Measurements from ENCODE around the gene C10orf90. TPM values are rescaled to one million over a fixed set of nuclear protein-coding genes. Genes with fewer than 3 reads are reported as not detected.

C10orf90 gene
- total RNA-seq, 3 donors from 2014 or later (not counting 1 experiment from before 2014, with no cell fraction given) = not detected

DNA sequence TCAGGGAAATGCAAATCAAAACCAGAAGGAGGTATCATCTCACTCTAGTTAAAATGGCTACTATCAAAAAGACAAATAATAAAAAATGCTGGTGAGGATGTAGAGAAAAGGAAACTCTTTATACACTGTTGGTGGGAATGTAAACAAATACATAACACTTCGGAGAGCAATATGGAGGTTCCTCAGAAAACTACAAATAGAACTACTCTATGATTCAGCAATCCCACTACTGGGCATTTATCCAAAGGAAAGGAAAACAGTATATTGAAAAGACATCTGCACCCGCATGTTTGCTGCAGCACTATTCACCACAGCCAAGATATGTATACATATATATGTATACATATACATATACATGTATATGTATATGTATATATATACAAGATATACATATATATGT is 94.2 kb downstream of the C10orf90 start:
- intact Hi-C loops (cut with micrococcal nuclease) = no loop called here
- Mint-ChIP-seq H3K36me3 (peaks cover 8% of the 10 kb centered on the region), H3K27me3 (ENCODE audit: low read depth in 2 of 2) (peaks cover 8 to 24% of the 10 kb centered on the region in 2 donors), H3K9me3 (no peaks in the 10 kb centered on the region), H3K4me1 (no peaks in the 10 kb centered on the region), H3K27ac (no peak overlapping the region), H3K4me3 (no peak overlapping the region)
- H3K36me3 ChIP-seq (ENCODE audit: control insufficient read depth, insufficient read depth, low read length) = no peaks in the 10 kb centered on the region
- H3K27me3 ChIP-seq (ENCODE audit: control insufficient read depth, insufficient read depth, low read length) = no peaks in the 10 kb centered on the region
- H3K4me1 ChIP-seq (ENCODE audit: control insufficient read depth, insufficient read depth, low read length) = no peaks in the 10 kb centered on the region
- ATAC-seq = no peak
- no CpG with 5 or more reads among the region's 2 CpGs for WGBS (ENCODE audit: insufficient coverage)
- TF ChIP-seq, protein P1, sequence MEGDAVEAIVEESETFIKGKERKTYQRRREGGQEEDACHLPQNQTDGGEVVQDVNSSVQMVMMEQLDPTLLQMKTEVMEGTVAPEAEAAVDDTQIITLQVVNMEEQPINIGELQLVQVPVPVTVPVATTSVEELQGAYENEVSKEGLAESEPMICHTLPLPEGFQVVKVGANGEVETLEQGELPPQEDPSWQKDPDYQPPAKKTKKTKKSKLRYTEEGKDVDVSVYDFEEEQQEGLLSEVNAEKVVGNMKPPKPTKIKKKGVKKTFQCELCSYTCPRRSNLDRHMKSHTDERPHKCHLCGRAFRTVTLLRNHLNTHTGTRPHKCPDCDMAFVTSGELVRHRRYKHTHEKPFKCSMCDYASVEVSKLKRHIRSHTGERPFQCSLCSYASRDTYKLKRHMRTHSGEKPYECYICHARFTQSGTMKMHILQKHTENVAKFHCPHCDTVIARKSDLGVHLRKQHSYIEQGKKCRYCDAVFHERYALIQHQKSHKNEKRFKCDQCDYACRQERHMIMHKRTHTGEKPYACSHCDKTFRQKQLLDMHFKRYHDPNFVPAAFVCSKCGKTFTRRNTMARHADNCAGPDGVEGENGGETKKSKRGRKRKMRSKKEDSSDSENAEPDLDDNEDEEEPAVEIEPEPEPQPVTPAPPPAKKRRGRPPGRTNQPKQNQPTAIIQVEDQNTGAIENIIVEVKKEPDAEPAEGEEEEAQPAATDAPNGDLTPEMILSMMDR (IDR thresholded peaks at IDR 0.05) = no peak
- no peak overlapping the region for H3K27ac ChIP-seq (ENCODE audit: low read length)
- no peak overlapping the region for H3K4me3 ChIP-seq (ENCODE audit: low read length)
- no peak for DNase-seq
- no peaks in the 10 kb centered on the region for H3K9me3 ChIP-seq (ENCODE audit: control insufficient read depth, insufficient read depth, low read length)

DNA sequence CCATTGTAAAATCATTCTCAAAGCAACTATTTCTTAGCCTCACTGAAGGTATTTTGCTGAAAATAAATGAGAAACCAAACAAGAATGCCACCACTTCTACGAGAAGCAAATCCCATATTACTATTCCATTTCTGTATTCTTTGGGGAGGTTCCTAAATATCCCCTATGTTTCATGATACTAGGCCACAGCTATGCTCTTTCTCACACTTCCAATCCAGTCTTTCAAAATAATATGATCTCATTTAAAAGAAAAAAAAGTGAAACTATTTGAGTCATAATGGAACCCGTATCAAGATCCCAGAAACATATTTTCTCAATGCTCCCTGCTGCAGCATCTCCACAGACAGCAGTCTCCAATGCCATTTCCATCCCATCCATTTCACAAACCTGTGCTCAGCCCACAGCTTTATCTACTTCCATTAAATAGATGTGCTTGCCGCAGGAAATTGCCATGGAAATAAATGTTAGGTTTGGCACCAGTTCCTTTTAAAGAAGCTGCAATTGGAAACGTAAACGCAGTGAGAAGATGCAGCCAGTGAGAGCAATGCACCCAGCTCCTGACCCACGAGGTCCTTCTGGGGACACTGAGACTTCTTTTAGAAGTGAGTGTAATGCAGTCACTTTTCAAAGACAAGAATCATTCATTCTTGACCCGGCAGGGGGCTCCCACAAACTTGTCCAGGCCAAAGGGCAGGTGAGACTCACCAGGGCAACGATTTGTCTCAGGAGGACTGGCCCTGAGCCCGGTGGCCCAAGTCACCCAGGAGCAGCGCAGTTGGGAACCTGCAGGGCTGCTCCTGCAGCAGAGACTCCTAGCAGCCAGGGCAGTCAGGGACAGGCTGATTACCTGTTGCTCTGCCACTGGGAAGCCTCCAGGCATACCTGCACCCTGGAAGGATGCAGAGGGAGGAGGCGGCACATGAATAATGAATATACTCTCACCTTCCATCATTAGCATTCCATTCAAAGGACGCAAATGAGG is 99.6 kb downstream of the C10orf90 start:
- Histone ChIP-seq H3K4me3 (ENCODE audit: low read length) (no peak overlapping the region), H3K9me3 (ENCODE audit: control insufficient read depth, insufficient read depth, low read length) (no peaks in the 10 kb centered on the region), H3K4me1 (ENCODE audit: control insufficient read depth, insufficient read depth, low read length) (no peaks in the 10 kb centered on the region), H3K27me3 (ENCODE audit: control insufficient read depth, insufficient read depth, low read length) (no peaks in the 10 kb centered on the region), H3K27ac (ENCODE audit: low read length) (no peak overlapping the region), H3K36me3 (ENCODE audit: control insufficient read depth, insufficient read depth, low read length) (no peaks in the 10 kb centered on the region)
- ATAC-seq (no peak), DNase-seq (no peak)
- Mint-ChIP-seq H3K27ac (no peak overlapping the region), H3K27me3 (ENCODE audit: low read depth in 2 of 2) (peaks cover 14 to 27% of the 10 kb centered on the region in 2 donors), H3K4me1 (no peaks in the 10 kb centered on the region), H3K4me3 (no peak overlapping the region), H3K36me3 (peaks cover 8% of the 10 kb centered on the region), H3K9me3 (no peaks in the 10 kb centered on the region)
- WGBS (ENCODE audit: insufficient coverage) = 73% methylated on average over 10 of the region's 12 CpGs
- intact Hi-C loops (cut with micrococcal nuclease) = no loop called here
- TF ChIP-seq, protein P1 (IDR thresholded peaks at IDR 0.05) = no peak

DNA sequence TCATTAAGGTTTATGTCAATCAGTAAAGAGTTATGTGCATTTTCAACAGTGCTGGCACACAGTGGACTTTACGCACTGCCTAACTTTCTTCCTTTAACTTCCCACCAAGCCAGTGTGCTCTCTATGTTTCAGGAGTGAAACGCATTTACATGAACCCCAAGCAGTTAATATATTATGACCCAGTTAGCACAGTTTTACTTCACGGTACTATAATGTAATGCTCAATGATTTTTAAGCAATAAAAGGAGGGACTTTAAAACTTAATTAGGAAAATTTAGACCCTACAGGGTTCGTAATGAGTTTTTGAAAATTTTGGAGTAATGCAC is 100.3 kb downstream of the C10orf90 start:
- WGBS (ENCODE audit: insufficient coverage) = 67% methylated on average over 3 of the region's 4 CpGs
- TF ChIP-seq, protein P1 (IDR thresholded peaks at IDR 0.05) = no peak
- Histone ChIP-seq H3K4me3 (ENCODE audit: low read length) (no peak overlapping the region), H3K27ac (ENCODE audit: low read length) (no peak overlapping the region), H3K9me3 (ENCODE audit: control insufficient read depth, insufficient read depth, low read length) (no peaks in the 10 kb centered on the region), H3K4me1 (ENCODE audit: control insufficient read depth, insufficient read depth, low read length) (no peaks in the 10 kb centered on the region), H3K36me3 (ENCODE audit: control insufficient read depth, insufficient read depth, low read length) (no peaks in the 10 kb centered on the region), H3K27me3 (ENCODE audit: control insufficient read depth, insufficient read depth, low read length) (no peaks in the 10 kb centered on the region)
- H3K9me3 Mint-ChIP-seq = no peaks in the 10 kb centered on the region
- H3K4me3 Mint-ChIP-seq = no peak overlapping the region
- peaks cover 7 to 22% of the 10 kb centered on the region in 2 donors for H3K27me3 Mint-ChIP-seq (ENCODE audit: low read depth in 2 of 2)
- H3K4me1 Mint-ChIP-seq = no peaks in the 10 kb centered on the region
- peaks cover 5% of the 10 kb centered on the region for H3K36me3 Mint-ChIP-seq
- no peak overlapping the region for H3K27ac Mint-ChIP-seq
- DNase-seq (no peak), ATAC-seq (no peak)
- intact Hi-C loops (cut with micrococcal nuclease) = no loop called here

All from natural killer cell (primary cell).